GM19452 (cell line): ENCODE results near the gene TGFBI.

Experiments
- ATAC-seq: cut with Tn5 transposase; IDR thresholded peaks from one replicate; pipeline ENCODE4 v1.9.1; 2021; ENCODE audit not compliant: unreplicated experiment

TGFBI gene

DNA sequence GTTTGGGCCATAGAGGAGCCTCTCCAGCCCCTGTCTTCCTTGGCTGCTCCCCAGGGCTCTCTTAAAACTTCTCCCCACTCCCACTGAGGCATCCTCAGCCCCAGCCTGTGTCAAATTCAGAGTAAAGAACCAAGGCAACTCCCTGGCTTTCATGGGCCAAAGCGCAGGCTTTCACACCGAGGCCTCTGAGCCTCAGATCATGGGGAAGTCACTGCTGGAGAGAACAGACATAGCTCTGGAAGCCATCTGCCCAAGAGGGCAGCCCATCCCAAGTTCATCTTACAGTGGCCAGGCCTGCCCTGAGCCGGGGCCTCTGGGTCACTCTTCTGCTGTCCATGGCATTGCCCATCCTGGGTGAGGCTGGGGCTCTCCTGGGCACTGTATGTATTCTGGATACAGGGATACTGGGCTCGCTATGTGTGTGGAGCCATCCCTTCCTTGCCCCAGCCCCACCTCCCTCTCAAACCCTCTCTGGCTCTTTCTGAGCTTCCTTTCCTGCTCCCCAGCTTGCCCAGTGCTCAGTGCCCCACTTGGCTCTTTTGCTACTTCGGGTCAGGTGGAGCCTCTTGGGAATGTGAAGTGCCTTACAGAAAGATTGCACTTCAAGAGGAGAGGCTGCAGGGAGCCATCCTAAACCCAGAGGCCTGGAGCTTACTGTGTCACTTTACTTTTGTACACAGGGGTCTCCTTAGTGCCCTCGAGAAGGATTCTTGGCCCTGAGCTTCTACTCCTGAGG lies 33.0 kb downstream of the TGFBI start:
- ATAC-seq: no peak

GRCh38 chr5:136062366-136063274 lies 33.8 kb downstream of the TGFBI start:
- ATAC-seq: peak; percentile 79

- ATAC-seq: no peak
Measured at GRCh38 chr5:136063778-136064465, 35.1 kb downstream of the TGFBI start.

DNA sequence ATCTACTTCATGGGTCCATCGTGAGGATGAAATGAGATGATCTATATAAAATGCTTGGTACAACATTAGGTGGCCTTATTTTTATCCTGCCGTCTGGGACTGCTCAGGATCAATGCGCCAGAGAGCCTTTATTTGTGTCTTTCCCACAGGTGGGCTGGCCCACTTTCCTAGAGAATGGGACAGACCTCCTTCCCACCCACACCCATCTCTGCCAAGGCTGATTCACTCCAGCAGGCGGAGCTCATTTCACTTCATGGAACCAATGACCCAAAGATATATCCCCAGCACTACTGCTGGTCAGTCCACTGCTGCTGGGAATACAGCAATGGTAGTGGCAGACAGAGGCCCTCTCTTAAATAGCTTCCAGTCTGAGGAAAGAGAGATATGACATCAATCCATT lies 35.7 kb downstream of the TGFBI start:
- no peak for ATAC-seq

DNA sequence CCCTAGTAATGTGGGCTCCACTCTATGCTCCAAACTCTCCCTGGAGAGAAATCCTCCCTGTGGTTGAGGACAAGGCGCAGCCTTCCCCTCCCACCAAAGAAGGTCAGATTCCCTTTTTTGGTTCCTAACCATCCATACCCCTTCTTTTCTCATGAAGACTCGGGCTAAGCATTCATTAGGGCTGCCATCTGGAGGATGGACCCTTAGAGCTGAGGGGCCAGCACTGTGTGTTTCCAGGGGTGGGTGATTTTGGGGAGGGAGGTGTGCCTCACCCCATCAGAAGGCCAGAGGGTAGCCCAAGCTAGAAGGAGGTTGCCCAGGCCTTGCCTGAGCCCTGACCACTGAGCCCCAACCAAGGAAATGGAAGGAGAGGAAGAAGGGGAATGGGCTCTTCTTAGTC lies 36.8 kb downstream of the TGFBI start:
- no peak for ATAC-seq

DNA sequence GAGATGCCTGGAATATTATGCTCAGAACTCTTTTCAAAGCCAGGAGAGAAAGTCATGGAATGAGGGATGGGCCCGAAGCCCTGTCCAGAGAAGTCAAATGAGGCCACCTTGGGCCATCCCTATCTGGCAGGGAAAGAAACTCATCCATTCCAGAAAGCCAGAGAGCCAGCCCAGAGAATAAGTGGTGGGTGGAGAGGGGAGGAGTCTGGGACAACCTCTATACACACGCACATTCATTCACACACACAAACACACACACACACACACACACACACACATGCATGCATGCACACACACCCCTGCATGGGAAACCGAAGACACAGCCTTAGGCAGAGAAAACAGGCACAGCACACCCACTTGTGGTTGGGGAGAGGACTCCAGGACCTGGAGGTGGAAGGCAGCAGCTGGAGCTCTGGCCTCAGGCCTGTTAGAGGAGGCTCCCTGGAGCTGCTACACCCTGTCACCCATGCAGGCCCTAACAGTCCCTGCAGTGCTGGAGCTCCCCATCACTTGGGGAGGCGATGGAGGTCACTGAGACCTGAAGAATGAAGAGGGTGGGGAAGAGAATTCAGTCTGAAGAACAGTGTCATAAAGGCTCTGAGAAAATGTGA lies 38.0 kb downstream of the TGFBI start:
- ATAC-seq: no peak

DNA sequence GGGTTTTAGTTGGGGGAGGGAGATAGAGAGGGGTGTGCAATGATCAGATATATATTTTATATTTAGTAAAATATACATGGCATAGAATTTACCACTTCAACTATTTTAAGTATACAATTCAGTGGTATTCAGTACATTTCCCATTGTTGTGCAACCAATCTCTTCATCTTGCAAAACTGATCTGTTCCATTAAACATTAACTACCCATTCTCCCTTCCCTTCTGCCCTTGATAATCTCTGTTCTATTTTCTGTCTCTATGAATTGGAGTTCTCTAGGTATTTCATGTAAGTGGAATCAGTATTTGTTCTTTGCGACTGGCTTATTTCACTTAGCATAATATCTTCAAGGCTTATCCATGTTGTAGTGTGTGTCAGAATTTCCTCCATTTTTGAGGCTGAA lies 38.6 kb downstream of the TGFBI start:
- ATAC-seq: no peak

- ATAC-seq: no peak
Measured at GRCh38 chr5:136070486-136071285, 41.9 kb downstream of the TGFBI start.

DNA sequence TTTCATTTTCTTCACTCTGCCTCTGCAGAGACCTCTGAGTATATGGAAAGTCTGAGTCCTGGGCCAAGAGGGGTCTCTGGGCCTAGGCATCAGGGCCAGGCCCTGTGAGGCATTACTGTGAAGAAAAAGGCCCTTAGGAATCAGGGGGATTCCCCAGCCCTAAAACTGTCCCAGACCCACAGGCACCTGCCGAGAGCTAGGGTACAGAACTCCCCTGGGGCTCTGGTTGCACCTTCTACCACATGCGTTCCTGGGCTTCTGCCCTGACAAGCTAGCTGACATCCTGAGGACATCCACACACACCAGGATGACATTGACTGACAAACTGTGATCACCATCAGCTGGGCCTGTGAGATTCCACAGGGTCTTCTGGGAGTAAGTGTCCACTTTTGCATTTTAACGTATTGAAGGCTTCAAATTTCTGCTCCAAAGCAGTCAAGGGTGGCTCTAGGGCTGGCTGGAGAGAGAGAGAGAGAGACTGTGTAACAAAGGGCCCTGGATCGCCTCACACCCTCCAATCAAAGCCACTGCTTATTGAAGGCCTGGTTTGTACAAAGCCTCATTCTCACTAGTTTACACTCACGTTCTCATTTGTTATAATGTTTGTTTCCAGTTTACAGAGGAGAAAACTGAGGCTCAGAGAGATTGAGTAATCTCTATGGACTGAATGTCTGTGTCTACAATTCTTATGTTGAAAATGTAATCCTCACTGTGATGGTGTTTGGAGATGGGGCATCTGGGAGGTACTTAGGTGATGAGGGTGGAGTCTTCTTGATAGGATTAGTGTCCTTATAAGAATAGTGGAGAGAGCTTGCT lies 45.1 kb downstream of the TGFBI start:
- peak; percentile 82 for ATAC-seq

DNA sequence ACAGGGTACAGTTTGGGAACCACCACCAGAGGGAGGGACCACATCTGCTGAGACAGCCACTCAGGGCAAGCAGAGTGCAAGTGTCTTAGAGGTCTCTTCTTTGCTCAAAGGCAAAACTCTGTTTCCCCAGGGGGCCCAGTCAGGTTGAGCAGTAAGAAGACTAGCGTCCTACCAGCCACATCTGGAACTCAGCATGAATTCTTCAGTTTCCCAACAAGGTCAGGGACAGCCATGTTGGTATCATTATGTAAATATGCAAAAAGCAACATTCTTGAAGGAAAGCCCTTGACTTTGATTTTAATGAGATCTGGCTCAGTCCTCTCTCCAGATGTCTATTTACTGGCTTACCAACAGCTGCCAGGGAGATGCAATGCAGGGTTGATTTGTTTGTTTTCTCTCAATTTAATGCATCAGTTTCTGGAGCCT lies 46.7 kb downstream of the TGFBI start:
- ATAC-seq: no peak

DNA sequence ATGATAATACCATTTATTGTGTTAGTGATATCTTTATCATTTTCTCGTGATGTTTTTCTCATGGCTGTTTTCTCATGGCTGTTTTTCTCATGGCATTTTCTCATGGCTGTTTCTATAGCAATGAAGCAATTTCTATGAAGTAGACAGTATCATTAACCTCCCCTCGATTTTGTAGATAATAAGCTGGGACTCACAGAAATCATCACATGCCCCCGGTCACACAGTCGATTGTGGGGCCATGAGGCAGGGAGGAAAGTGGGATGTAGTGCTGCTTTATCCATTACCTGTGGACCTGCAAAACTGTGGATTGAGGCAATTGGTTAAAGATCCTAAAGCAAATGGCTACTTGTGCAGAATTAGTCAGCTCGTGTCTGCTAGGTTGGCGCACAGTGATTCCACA lies 47.3 kb downstream of the TGFBI start:
- no peak for ATAC-seq

GRCh38 chr5:136076881-136077445 lies 48.2 kb downstream of the TGFBI start:
- no peak for ATAC-seq

DNA sequence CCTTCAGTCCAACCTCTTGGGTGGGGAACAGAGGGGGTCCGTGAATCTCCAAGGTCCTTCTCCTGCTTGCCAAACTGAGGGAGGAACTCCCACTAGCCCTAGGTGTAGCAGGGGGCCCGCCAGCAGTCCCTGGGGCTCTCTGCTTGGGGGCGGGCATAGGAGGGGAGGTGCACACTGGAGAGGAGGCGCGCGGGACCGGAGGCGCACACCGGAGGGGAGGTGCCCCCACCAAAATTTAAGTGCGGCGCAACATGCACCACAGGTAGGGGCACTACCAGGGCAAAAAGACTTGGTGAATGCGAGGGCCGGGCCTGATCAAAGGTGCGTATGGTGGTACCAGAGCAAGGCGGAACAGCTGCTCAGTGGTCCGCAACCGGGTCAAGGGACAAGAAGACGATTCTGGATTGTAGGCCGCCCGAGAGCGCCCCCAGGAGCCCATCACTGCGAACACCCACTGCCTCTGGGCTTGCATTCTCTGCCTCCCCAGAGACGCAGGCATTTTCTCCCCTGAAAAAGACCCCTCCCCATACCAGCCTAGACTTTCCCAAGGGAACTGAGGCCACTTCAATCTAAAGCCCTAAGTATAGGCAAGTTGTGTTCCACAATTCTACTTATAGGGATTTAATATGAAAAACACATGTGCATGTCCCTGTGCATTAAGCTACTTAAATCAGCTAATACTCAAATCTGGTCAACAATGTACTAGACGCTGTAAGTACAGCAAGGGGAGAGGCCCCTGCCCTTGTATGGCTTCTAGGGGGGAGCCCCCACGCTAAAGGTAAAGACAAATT lies 50.6 kb downstream of the TGFBI start:
- ATAC-seq: no peak

DNA sequence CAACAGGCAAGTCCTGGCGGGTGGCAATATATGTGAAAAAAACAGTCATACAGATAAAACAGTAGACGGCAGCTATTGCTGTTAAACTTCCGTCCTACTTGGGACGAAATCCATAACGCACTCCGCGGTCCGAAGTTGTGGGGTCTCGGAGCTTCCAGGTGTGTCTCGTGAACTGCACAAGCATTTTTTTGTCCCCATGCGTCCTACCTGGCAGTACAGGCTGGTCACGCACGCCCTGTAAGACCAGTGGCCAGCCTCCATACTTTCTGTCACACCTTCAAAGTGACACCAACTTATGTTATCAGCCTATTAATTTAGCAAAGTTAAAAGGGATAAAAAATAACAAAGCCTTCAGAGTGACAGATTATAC lies 51.3 kb downstream of the TGFBI start:
- ATAC-seq: peak; percentile 24

GRCh38 chr5:136080483-136081216 lies 51.9 kb downstream of the TGFBI start:
- ATAC-seq: peak; percentile 93

- no peak for ATAC-seq
Measured at GRCh38 chr5:136081217-136081591, 52.4 kb downstream of the TGFBI start.

DNA sequence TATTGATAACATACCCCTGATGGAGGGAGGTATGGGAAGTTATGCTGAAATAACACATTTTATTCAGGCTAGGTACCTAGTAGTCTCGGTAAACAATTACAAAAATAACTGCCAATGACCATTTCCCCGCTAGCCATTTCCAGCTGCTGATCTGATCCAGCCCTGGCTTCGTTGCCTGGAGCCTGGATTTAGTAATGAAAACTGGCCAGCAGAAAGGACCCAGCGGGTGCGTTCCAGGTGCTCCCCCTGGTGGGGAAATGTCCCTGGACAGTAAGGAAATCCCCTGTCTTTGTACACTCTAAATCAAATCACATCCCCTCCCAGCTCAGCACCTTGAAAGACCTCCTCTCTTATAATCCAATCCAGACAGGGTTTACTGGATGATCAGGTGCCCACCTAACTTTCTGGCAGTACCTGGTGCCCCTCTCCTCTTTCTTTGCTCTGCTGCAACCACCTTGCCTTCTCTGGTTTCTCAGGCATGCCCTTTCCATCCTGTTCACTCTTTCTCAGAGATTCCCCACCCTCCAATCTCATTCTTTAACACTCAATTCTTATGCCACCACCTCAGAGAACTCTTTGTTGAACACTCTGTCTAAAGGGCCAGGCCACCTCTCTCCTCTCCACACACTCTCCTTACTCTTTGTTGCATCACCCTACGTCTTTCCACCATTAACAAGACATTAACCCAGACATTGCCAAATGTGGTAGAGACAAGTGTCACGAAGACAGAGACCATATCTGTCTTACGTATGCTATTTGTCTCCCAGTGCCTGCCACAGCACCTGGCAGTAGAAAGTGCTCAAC lies 53.8 kb downstream of the TGFBI start:
- no peak for ATAC-seq
